ENCODE data around the gene BIRC7.

BIRC7 gene

GRCh38 chr20:63281742-63282665 lies 46.3 kb downstream of the BIRC7 start:
- no peak for DNase-seq (ENCODE audit: low spot score)

GRCh38 chr20:63282946-63283345 lies 47.2 kb downstream of the BIRC7 start:
- no peak for DNase-seq (ENCODE audit: low spot score)

GRCh38 chr20:63283397-63284082 lies 47.8 kb downstream of the BIRC7 start:
- no peak for DNase-seq (ENCODE audit: low spot score)

GRCh38 chr20:63284083-63284440 lies 48.4 kb downstream of the BIRC7 start:
- no peak for DNase-seq (ENCODE audit: low spot score)

GRCh38 chr20:63284544-63284949 lies 48.8 kb downstream of the BIRC7 start:
- no peak for DNase-seq (ENCODE audit: low spot score)

GRCh38 chr20:63284981-63285524 lies 49.3 kb downstream of the BIRC7 start:
- no peak for DNase-seq (ENCODE audit: low spot score)

GRCh38 chr20:63285636-63286615 lies 50.2 kb downstream of the BIRC7 start:
- no peak for DNase-seq (ENCODE audit: low spot score)

GRCh38 chr20:63286781-63287696 lies 51.3 kb downstream of the BIRC7 start:
- no peak for DNase-seq (ENCODE audit: low spot score)

- DNase-seq (ENCODE audit: low spot score) = no peak
These were observed 52.2 kb downstream of the BIRC7 start for GRCh38 chr20:63287697-63288580.

- DNase-seq (ENCODE audit: low spot score) = no peak
These were observed 53.0 kb downstream of the BIRC7 start for GRCh38 chr20:63288581-63289251.

GRCh38 chr20:63289311-63290135 lies 53.8 kb downstream of the BIRC7 start:
- no peak for DNase-seq (ENCODE audit: low spot score)

Data from left forelimb (tissue), 1 donor.